HepG2 (cell line): ENCODE results near the gene GRHL3. TPM values are rescaled to one million over a fixed set of nuclear protein-coding genes. Genes with fewer than 3 reads are reported as not detected.

ENCODE experiments used
- ATAC-seq: fragments of 200-7000 bp; cut with Tn5 transposase; 3 replicates; pipeline ENCODE4 v1.9.1; 2020; ENCODE audit warnings: mild to moderate bottlenecking, moderate library complexity
- BruUV-seq: library from RNA; stranded (reverse); fragments of 400-500 nt; replicated peaks from 2 replicates; lab custom pipeline; 2021; lab: Mats Ljungman, UMichigan
- CTCF ChIA-PET: fragments of 300-600 bp; formaldehyde crosslinking; extraction: SDS; loops from one replicate; lab custom pipeline; 2021; ENCODE audit warnings: low total read pairs, inconsistent platforms, low intra/inter-chr PET ratio; lab: Yijun Ruan, JAX
- POLR2A ChIA-PET: fragments of 350-600 bp; sonication (Branson Sonifier 250); formaldehyde crosslinking; loops from one replicate; lab custom pipeline; 2020; ENCODE audit warnings: antibody characterized with exemption, inconsistent platforms; lab: Yijun Ruan, JAX
- DNase-seq: peaks from one replicate; pipeline ENCODE4 v3.0.0-alpha.2; 2015; ENCODE audit warnings: low spot score
- FAIRE-seq: peaks from 3 replicates; lab custom pipeline; 2011; peaks lifted over from hg19 to GRCh38; lab: Jason Lieb, UNC
- H2AFZ ChIP-seq: one replicate; pipeline ENCODE4 v1.6.1; 2011; ENCODE audit warnings: low read length, inconsistent platforms
- H3K27ac ChIP-seq: fragments of 300-600 bp; 3 replicates; pipeline ENCODE4 v1.8.0; 2011; ENCODE audit warnings: mixed run types, mild to moderate bottlenecking, mixed read lengths, low read length, inconsistent platforms; ENCODE audit not compliant: insufficient read depth; ENCODE audit errors: extremely low read length
- H3K27me3 ChIP-seq, 2 experiments: fragments of 200-600 bp in 1 of 2; 2 replicates in 1 of 2; 3 replicates in 1 of 2; pipeline versions ENCODE4 v1.6.0 to v1.8.0; 2011; ENCODE audit warnings: low read length in 2 of 2, mild to moderate bottlenecking in 2 of 2, moderate library complexity in 2 of 2, inconsistent platforms in 1 of 2; ENCODE audit not compliant: insufficient read depth in 2 of 2, control insufficient read depth in 1 of 2
- H3K36me3 ChIP-seq, 2 experiments: fragments of 200-600 bp in 1 of 2; replicated peaks in 1 of 2; 2 replicates in 1 of 2; 3 replicates in 1 of 2; pipeline versions ENCODE4 v1.5.1 to v1.8.0; 2011; ENCODE audit warnings: low read length in 2 of 2, inconsistent platforms in 1 of 2; ENCODE audit not compliant: insufficient read depth in 2 of 2, control insufficient read depth in 1 of 2
- H3K4me1 ChIP-seq: 2 replicates; pipeline ENCODE4 v1.5.1; 2012; ENCODE audit warnings: low read length, inconsistent platforms; ENCODE audit not compliant: insufficient read depth
- H3K4me2 ChIP-seq: 2 replicates; pipeline ENCODE4 v1.6.0; 2011; ENCODE audit warnings: low read depth, low read length, inconsistent platforms
- H3K4me3 ChIP-seq, 3 experiments: fragments of 200-600 bp in 1 of 3; sonication (generic), shearing (Covaris generic) in 1 of 3; replicated peaks in 1 of 3; 2 replicates each; pipeline ENCODE4 v1.5.1; 2011 to 2016; ENCODE audit warnings: low read length in 3 of 3, inconsistent platforms in 2 of 3, low read depth in 2 of 3, mild to moderate bottlenecking in 2 of 3, control low read depth in 1 of 3, mixed read lengths in 1 of 3; ENCODE audit not compliant: insufficient read depth in 1 of 3
- H3K79me2 ChIP-seq: one replicate; pipeline ENCODE4 v1.6.1; 2011; ENCODE audit warnings: low read length, inconsistent platforms; ENCODE audit not compliant: insufficient read depth
- H3K9ac ChIP-seq: 2 replicates; pipeline ENCODE4 v1.6.0; 2011; ENCODE audit warnings: mild to moderate bottlenecking, low read depth, low read length, inconsistent platforms; ENCODE audit not compliant: insufficient read depth
- H3K9me3 ChIP-seq: 2 replicates; pipeline ENCODE4 v1.5.1; 2012; ENCODE audit warnings: mild to moderate bottlenecking, low read length
- H4K20me1 ChIP-seq: 2 replicates; pipeline ENCODE4 v1.6.0; 2011; ENCODE audit warnings: inconsistent platforms, mild to moderate bottlenecking, low read length, moderate library complexity; ENCODE audit not compliant: insufficient read depth
- CENPBD1 ChIP-seq: sonication (generic); formaldehyde crosslinking; IDR thresholded peaks from 2 replicates; pipeline ENCODE4 v1.8.0; 2022; ENCODE audit warnings: missing genetic modification reagents, low read depth, mild to moderate bottlenecking, borderline replicate concordance
- GABPA ChIP-seq, 2 experiments: IDR thresholded peaks; 2 replicates each; pipeline ENCODE4 v1.6.1; 2011 to 2016; ENCODE audit warnings: low read depth in 2 of 2, low read length in 1 of 2, missing biosample characterization in 1 of 2, missing genetic modification characterization in 1 of 2
- HMG20A ChIP-seq: IDR thresholded peaks from 2 replicates; pipeline ENCODE4 v1.6.1; 2016; ENCODE audit warnings: borderline replicate concordance
- IRF2 ChIP-seq: IDR thresholded peaks from 2 replicates; pipeline ENCODE4 v1.6.1; 2018; ENCODE audit warnings: missing genetic modification reagents, missing compliant biosample characterization
- NR3C1 ChIP-seq: sonication (generic); formaldehyde crosslinking; IDR thresholded peaks from 2 replicates; pipeline ENCODE4 v1.4.0; 2020; ENCODE audit warnings: missing genetic modification reagents
- POLR2AphosphoS2 ChIP-seq: IDR thresholded peaks from 2 replicates; pipeline ENCODE4 v1.6.1; 2011; ENCODE audit warnings: low read depth, low read length, improper control_type of control experiment
- PRMT3 ChIP-seq: sonication (generic); formaldehyde crosslinking; IDR thresholded peaks from 2 replicates; pipeline ENCODE4 v1.8.1; 2022; ENCODE audit warnings: low read depth, mild to moderate bottlenecking, moderate library complexity, missing genetic modification reagents, borderline replicate concordance
- SNAI1 ChIP-seq: sonication (generic); formaldehyde crosslinking; IDR thresholded peaks from 2 replicates; pipeline ENCODE4 v1.5.0; 2020; ENCODE audit warnings: mild to moderate bottlenecking, missing genetic modification reagents, borderline replicate concordance
- UBTF ChIP-seq: sonication (generic); formaldehyde crosslinking; IDR thresholded peaks from 2 replicates; pipeline ENCODE4 v1.4.0; 2020; ENCODE audit warnings: mild to moderate bottlenecking, missing genetic modification reagents
- ZNF562 ChIP-seq: sonication (generic); formaldehyde crosslinking; IDR thresholded peaks from 2 replicates; pipeline ENCODE4 v1.8.0; 2022; ENCODE audit warnings: missing genetic modification reagents, borderline replicate concordance
- ZNF576 ChIP-seq: sonication (generic); formaldehyde crosslinking; IDR thresholded peaks from 2 replicates; pipeline ENCODE4 v1.4.0; 2020; ENCODE audit warnings: mild to moderate bottlenecking, missing genetic modification reagents
- ZNF614 ChIP-seq: IDR thresholded peaks from 2 replicates; pipeline ENCODE4 v1.6.1; 2018; ENCODE audit warnings: missing biosample characterization, missing genetic modification reagents, inconsistent platforms, borderline replicate concordance
- ZNF703 ChIP-seq: sonication (generic); formaldehyde crosslinking; IDR thresholded peaks from 2 replicates; pipeline ENCODE4 v1.5.1; 2020; ENCODE audit warnings: missing genetic modification reagents, mild to moderate bottlenecking, moderate library complexity, borderline replicate concordance
- WGBS: methylation state at CpG from one replicate; pipeline ENCODE4 v1.1.6; 2017; ENCODE audit warnings: low lambda C conversion rate; 5-methylcytosine and 5-hydroxymethylcytosine counted together
- in situ Hi-C: cut with HindIII; loops from 2 replicates; pipeline ENCODE4 v1.10.0; 2017; ENCODE audit warnings: low pct_unique_long_range_greater_than_20kb; ENCODE audit not compliant: extremely low pct_ligation_motif_present
- intact Hi-C: fragments of 100-400 bp; cut with micrococcal nuclease; formaldehyde crosslinking; loops from one replicate; pipeline ENCODE4 v1.10.0; 2022; ENCODE audit not compliant: unreplicated experiment
- polyA plus RNA-seq, 8 experiments: library from polyadenylated mRNA; depleted of rRNA in 3 of 8; stranded (reverse) in 7 of 8; unstranded in 1 of 8; fragments of >200 nt; fragmentation: Illumina TruSeq in 4 of 8; extraction: Trizol in 4 of 8; gene quantifications; 2 replicates each; pipeline versions ENCODE4 v1.2.1 to v1.2.3, GENCODE V29; 2011 to 2016; ENCODE audit warnings: low read depth in 4 of 8, missing spikeins in 1 of 8, mixed read lengths in 1 of 8; ENCODE audit not compliant: insufficient read depth in 1 of 8
- total RNA-seq, 5 experiments: library from RNA; depleted of rRNA; stranded (reverse); fragments of >200 nt; fragmentation: Illumina TruSeq; extraction: Trizol; gene quantifications; 2 replicates each; pipeline ENCODE4 v1.2.3, GENCODE V29; 2016; ENCODE audit warnings: low read depth in 1 of 5
- TF ChIP-seq, protein P1 (sequence below): fragments of 450-650 bp; IDR thresholded peaks from 2 replicates; pipeline ENCODE4 v1.6.1; 2016
- TF ChIP-seq, protein P2 (sequence below): sonication (generic); formaldehyde crosslinking; conservative IDR thresholded peaks from 2 replicates; pipeline ENCODE4 v1.4.0; 2020; ENCODE audit warnings: missing genetic modification reagents

Gene GRHL3
- total and polyA plus RNA-seq, 2 of the 13 experiments (the other 11 are each of a cell fraction or from before 2014, with no cell fraction given), result not detected

- FAIRE-seq, result no peak
- no peaks in the 10 kb centered on the region for H3K79me2 ChIP-seq
- H3K4me3 ChIP-seq, result no peak overlapping the region
- no peak for DNase-seq
- TF ChIP-seq CENPBD1 (CRISPR knock-in tag) (no peak), ZNF614 (CRISPR knock-in tag) (no peak), POLR2AphosphoS2 (no peak), IRF2 (CRISPR knock-in tag) (no peak), ZNF703 (CRISPR knock-in tag) (no peak), PRMT3 (CRISPR knock-in tag) (no peak), ZNF562 (no peak), NR3C1 (CRISPR knock-in tag) (no peak), HMG20A (CRISPR knock-in tag) (no peak), SNAI1 (CRISPR knock-in tag) (no peak), ZNF576 (no peak), UBTF (CRISPR knock-in tag) (no peak), GABPA (IDR thresholded peaks at IDR 0.05; ENCODE audit: low read depth, low read length) (no peak), GABPA (CRISPR knock-in tag; IDR thresholded peaks at IDR 0.05; ENCODE audit: low read depth) (no peak)
- TF ChIP-seq, protein P1, sequence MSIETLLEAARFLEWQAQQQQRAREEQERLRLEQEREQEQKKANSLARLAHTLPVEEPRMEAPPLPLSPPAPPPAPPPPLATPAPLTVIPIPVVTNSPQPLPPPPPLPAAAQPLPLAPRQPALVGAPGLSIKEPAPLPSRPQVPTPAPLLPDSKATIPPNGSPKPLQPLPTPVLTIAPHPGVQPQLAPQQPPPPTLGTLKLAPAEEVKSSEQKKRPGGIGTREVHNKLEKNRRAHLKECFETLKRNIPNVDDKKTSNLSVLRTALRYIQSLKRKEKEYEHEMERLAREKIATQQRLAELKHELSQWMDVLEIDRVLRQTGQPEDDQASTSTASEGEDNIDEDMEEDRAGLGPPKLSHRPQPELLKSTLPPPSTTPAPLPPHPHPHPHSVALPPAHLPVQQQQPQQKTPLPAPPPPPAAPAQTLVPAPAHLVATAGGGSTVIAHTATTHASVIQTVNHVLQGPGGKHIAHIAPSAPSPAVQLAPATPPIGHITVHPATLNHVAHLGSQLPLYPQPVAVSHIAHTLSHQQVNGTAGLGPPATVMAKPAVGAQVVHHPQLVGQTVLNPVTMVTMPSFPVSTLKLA, result no peak
- TF ChIP-seq, protein P2, sequence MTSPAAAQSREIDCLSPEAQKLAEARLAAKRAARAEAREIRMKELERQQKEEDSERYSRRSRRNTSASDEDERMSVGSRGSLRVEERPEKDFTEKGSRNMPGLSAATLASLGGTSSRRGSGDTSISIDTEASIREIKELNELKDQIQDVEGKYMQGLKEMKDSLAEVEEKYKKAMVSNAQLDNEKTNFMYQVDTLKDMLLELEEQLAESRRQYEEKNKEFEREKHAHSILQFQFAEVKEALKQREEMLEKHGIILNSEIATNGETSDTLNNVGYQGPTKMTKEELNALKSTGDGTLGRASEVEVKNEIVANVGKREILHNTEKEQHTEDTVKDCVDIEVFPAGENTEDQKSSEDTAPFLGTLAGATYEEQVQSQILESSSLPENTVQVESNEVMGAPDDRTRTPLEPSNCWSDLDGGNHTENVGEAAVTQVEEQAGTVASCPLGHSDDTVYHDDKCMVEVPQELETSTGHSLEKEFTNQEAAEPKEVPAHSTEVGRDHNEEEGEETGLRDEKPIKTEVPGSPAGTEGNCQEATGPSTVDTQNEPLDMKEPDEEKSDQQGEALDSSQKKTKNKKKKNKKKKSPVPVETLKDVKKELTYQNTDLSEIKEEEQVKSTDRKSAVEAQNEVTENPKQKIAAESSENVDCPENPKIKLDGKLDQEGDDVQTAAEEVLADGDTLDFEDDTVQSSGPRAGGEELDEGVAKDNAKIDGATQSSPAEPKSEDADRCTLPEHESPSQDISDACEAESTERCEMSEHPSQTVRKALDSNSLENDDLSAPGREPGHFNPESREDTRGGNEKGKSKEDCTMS (CRISPR knock-in tag), result no peak
- BruUV-seq, result no TSS peak
- H3K9me3 ChIP-seq, result no peaks in the 10 kb centered on the region
- ChIA-PET CTCF (no interaction called here), POLR2A (no interaction called here)
- H3K9ac ChIP-seq, result no peak overlapping the region
- WGBS, result 40% methylated on average over 4 of the region's 8 CpGs
- H4K20me1 ChIP-seq, result no peaks in the 10 kb centered on the region
- no peak overlapping the region for H3K27ac ChIP-seq
- no peak overlapping the region for H3K4me2 ChIP-seq
- no peak for ATAC-seq
- intact Hi-C loops, result no loop called here
- H3K4me1 ChIP-seq, result peaks cover 11% of the 10 kb centered on the region
- no peak overlapping the region for H2AFZ ChIP-seq
- in situ Hi-C loops, result no loop called here
- H3K36me3 ChIP-seq, result no peaks in the 10 kb centered on the region
- H3K27me3 ChIP-seq, result peaks cover 6 to 32% of the 10 kb centered on the region in 2 experiments; a peak in 4 of 5 replicates
These were observed 2.0 kb downstream of the GRHL3 start for GRCh38 chr1:24321126-24321525.
